ENCODE results near the gene MSANTD1.

DNA sequence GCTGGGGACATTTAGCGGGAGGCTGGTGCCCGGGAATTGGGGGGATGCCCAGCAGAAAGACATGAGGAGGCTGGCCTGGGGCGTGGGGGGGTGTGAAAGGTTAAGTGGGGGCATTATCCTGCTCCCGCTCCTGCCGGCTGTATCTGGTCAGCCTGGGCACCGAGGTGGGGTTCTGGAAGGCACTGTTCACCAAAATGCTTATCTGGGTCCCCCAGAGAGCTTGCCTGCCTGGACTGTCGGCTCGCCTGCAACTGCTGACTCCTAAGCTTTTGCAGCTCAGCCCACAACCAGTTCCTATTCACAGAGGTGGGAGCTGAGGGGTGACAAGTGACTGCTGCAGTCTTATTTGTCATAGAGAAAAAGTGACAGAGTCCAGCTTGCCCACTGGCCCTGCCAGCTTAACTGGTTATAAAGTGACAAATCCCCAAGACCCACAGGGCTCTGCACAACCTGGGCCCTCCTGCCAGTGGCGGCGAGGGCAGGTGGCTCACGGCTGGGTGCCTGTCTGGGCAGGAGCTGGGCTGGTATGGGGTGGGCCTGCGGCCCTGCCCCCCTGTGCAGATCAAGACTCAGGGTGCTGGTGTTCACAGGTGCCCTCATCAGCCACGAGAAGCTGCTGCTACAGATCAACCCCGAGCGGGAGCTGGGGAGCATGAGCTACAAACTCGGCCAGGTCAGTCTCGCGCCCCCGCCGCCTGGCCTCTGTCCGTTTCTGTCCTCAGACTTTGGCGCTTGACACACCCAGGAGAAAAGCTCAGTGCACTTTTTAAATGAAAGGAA, 23.7 kb upstream of the MSANTD1 start:
- TF ChIP-seq EZH2 (IDR thresholded peaks at IDR 0.05; ENCODE audit: borderline replicate concordance, insufficient read depth, low read length, poor library complexity, severe bottlenecking), result no peak
- TF ChIP-seq SMC3 (conservative IDR thresholded peaks at IDR 0.05; ENCODE audit: poor library complexity), result no peak
- TF ChIP-seq RAD21 (conservative IDR thresholded peaks at IDR 0.05), result no peak
- no peak for TF ChIP-seq CTCF (IDR thresholded peaks at IDR 0.05; ENCODE audit: poor library complexity, severe bottlenecking)
- no peak for TF ChIP-seq MXI1 (conservative IDR thresholded peaks at IDR 0.05; ENCODE audit: poor library complexity, severe bottlenecking)

Measured in neural cell (in vitro differentiated cells).